Activated CD8-positive, alpha-beta memory T cell treated with anti-CD3 and anti-CD28 coated beads, Interleukin-2, amount 50 U/mL, for 4 hours (primary cell): ENCODE results near the gene DCLK1.
"Not testable (repeated sequence)": the region's sequence is repeated elsewhere in the genome, so short reads cannot be mapped to it uniquely, and the experiment has no call there.

ENCODE experiments used
- DNase-seq: peaks from one replicate; pipeline ENCODE4 v3.0.0-alpha.2; 2020

DCLK1 gene

DNA sequence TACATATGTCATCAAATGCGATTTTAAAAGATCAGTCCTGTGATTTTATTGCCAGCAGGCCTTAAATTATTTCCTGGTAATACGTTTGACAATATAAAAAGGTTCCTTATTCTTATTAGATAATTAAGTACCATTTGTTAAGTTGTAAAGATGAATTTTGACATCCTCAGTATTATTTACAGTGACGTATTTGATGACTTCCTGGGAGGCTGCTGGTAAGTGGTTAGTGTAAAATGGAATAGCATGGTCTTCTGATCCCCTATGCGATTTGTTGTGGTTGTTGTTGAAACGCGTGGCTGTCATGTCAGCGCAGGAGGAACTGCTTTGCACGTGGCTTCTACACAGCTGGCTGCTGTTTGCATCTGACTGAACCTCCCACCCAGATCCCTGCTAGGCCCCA is 99.7 kb downstream of the DCLK1 start:
- no peak for DNase-seq

DNA sequence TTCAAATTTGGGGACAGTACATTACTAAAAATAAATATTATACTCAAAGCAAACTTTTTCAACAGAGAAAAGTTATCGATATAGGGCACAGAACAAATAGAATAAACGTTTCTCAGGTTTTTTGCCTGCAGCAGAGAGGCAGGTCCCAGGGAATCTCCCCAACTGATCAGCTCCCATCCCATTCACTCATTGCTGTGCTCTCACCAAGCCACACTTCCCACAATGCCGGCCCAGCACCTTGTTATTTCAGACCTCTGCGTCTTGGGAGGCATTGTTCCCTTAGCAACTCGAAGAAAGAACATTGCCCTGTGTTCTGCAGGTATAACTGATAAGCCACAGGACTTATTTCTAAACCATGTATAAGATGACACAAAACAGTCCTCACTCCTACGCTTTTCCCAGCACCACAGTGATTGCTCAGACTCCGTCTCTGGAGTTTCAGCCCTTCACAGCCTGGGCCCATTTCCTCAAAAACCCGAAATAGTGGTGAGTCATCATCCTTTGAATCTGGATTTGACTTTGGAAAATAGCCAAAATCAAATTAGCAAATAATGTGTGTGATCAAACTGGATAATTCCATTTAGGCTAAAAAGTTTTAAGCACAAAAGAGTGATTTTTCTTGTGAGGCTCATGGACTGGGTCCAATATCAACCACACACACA is 100.4 kb downstream of the DCLK1 start:
- DNase-seq, result no peak

DNA sequence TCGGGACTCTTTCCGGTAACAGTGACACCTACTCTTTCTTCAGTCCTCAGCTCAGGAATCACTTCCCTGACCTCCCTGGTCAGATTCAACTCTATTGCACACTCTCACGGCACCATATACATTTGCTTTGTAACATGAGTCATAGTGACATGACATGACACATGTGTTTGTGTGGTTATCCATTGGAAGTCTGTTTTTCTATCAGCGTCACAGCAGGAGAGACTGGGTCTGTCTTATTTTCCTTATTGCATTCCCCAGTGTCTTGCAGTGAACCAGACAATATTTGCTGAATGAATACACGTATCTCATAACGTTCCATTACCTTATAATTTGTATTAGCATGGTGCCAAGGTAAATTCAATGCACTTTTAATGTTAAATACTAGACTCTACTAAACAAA is 102.0 kb downstream of the DCLK1 start:
- DNase-seq, result no peak

DNA sequence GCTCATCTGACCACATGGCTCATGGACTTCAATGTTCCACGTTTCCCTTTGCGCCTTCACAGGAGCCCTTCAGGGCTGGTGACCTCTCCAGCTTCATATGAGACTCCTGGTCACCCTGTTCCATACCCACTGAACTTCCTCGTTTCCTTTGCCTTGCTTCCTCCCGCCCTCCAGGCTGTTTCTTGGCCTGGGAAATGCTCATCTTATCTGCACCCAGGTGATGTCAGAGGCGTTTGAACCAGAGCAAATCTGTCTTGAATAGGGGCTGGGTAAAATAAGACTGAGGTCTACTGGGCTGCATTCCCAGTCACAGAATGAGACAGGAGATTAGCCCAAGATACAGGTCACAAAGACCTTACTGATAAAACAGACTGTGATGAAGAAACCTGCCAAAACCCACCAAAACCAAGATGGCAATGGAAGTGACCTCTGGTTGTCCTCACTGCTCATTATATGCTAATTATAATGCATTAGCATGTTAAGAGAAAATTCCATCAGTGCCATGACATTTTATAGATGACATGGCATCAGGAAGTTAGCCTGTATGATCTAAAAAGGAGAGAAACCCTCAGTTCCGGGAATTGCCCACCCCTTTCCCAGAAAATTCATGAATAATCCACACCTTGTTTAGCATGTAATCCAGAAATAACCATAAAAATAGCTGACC is 102.7 kb downstream of the DCLK1 start:
- DNase-seq, result no peak

DNA sequence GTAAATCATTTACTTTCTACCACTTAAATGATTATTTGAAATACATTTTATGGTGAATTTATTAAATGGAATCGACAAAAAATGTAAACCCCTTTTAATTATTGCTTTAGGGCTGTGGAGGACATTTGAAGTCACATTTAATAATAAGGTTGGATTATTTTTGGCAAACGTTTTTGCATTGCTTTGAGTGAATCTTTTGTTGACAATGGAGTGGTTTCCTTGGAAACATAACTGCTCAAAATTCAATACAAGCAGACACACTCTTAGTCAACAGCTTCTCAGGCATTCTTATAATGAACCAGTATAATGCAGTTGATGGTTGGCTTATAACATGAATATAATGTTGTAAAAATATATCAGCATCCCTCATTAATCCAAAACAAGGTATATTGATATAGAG is 104.7 kb downstream of the DCLK1 start:
- DNase-seq, result no peak

DNA sequence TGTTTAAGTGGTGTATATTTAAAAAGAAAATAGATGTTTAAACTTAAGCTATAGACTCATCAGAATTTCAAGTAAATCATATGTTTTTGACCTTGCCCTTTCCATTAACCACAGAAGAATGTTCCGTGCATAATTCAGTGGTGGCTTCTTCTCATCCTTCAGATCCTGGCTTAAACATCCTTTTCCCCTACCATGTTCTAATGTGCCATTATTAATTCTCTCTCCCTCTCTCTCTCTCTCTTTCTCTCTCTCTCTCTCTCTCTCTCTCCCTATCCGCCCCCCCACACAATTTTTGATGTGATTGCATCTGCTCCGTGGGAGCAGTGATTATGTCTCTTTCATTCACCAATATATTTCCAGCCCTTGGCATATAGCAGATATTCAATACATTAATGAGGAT is 116.4 kb downstream of the DCLK1 start:
- DNase-seq, result no peak

DNA sequence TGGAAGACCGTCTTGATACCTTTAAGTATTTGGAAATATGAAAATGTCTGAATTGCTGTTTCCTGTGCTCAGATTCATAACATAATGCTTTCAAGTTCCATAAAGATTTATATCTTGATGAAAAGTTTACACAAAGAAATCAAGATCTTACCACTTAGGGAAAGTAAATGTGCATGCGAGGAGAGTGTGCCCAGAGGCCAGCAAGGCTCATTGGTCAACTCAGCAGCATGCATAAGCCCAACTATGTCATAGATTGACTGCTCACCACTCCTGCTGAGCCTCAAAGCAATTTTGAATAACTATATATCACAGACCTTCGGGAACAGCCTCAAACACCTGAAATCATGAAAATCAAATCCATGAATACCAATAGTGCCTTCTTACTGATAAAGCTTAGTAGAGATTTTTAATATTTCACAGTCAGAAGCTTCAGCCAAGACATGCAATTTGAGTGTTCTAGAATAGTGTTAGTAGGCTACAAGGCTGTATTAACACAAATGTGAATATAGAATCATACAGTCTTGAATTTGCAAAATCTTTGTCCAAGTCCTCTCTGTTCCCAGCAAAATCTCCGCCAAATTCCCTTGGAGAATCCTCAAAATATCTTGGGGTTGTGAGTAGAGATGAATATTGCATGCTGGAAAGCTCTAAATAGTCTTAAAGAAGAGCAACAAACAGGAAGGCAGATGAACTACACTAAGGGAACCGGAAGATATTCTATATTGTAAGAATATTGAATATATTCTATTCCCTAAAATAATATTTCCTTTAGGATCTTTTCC is 124.1 kb downstream of the DCLK1 start:
- no peak for DNase-seq

DNA sequence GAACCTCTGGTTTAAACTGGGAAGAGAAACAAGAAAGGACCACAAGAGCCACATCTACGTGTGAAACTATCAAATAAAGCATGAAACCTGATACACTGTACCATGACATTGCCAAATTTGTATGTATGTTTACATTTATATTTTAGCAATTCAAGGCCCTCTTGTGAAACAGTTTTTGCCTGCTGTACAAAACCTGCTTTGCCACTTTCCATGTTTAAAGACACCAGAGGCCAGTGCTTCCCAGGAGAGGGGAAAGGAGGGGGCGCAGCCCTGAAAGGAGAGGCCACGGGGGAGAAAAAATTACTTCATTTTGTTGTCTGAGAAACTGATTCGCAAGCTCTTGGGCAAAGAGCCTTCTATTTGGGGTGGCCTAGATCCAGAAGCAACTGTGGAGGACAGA is 124.8 kb downstream of the DCLK1 start:
- no peak for DNase-seq

DNA sequence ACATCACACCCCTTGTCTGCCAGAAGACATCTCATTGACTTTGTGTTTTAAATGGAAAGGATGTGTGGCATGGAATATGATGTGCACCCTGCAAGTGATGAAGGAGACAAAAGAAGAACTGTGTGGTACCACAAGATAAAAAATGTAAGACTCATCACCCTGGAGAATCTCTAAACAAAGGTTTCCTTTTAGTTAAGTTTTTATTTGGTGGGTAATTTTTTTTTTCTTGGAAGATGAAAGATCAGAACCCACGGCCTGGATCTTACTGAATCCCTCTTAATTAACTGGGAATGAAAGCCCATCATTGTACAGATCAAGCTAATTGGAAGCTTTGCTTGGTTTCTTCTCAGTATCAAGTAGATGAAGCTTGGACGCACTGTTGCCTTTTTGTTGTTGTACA is 129.6 kb downstream of the DCLK1 start:
- DNase-seq, result no peak

DNA sequence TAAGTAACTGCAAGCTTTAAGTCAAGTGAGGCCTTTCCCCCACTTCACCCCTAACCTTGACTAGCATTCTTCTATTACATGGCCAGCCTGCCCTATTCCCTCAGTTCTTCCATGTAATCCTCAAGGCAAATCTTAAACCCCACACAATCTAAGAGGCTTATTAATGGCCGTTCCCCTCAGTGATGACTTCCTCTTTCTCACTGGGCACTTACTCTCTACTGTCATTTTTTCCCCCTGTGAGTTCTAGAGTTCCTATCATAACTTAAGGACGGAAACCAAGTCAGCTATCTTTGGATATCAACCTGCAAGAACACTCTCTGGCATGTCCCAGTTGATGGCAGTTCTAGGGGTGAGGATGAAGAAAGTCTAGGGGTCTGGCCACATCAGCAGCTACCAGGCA is 131.2 kb downstream of the DCLK1 start:
- no peak for DNase-seq

DNA sequence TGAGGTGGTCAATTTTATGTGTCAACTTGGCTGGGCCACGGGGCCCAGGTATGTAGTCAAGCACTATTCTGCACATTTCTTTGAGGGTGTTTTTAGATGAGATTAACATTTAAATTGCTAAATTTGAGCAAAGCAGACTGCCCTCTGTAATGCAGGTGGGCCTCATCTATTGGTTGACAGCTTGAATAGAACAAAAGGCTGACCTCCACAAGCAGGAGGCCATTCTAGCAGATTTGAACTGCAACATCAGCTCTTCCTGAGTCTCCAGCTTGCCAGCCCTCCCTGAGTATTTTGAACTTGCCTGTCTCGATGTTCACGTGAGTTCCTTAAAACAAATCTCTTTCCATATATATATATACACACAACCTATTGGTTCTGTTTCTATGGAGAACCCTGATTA is 134.8 kb downstream of the DCLK1 start:
- DNase-seq, result no peak

DNA sequence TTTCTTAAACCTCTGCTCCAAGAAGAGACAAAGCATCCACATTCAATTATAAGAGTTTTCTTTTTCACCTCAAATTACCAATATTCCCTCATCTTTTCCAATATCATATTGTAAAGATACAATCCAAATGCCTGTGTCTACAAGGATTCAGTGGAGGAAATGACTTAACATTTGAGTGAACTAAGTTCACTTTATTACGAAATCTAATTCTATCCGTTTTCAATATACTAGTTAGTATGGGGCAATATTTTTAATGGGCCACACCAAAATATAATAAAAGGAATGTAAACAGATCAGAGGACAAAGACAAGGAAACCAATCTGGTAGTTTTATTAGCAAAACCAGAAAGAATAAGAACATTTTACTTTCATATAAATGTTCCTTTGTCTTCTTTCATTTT is 136.0 kb downstream of the DCLK1 start:
- DNase-seq, result no peak

DNA sequence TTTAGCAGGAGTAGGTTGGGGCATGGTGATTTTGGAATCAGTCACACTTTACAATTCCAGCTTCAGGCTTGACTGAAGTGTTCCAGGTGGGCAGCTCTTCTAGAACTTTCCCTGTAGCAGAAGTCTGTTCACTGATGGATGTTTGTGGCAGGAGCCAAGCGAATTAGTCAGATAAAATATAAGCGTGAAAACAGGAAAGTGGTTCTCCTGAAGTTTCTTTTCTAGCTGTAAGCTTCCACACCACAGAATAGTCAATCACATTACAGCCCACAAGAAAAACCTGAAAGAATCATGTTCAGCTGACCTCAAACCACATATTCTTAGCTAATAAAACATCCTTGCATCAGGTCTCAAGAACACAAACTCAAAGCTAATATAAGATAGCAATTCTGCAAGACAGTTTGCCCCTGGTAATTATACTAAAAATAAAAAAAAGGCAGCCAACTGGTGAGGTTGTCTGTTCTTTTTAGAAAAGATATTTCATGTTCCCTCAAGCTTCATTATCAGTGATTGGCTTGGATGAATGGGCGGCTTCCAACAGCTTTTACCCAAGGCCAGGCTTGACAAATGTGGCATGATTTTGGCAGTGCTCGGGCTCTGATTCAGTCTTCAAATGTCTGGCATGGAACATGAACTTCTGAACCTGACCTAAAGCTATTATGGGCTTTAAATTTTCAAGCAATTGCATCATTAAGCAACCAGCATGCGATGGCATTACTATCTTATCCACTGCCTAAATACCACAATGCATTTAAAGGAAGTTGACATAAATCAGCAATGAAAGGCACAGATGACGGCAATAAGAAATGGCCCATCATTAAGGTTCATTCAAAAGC is 136.8 kb downstream of the DCLK1 start:
- DNase-seq, result no peak

DNA sequence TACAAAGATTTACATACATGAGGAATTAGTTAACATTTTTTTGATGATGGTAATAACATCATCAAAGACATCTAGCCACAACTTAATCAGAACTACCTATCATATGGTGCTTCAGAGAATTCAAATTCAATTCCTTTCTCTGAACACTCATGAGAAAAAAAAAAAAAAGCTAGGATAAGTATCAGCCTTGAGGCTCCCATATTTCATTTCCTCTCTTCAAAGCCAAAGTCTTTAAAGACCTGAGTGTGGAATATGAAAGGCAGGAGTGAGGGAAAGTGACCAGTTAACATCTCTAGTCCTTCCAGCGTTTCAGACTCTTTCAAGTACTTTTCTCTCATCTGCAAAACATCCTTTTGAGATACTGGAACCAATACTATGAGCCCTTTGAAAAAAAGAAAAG is 137.5 kb downstream of the DCLK1 start:
- DNase-seq, result no peak

DNA sequence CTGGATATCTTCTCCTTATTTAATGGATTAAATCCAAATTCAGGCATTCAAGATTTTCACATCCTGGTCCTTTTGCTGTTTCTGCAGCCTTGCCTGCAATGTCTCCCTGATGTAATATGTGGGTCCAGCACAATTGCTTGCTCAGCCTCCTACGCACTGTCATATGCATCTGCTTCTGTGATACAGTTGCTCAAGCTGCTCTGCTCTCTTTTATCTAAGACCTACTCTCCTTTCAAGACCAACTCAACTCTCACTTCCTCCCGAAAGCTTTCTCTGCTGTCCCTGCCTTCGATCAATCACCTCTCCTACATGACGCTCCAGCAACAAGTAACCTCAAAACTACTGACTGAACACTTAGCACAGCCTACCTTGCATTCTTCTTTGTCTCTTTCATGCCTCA is 138.2 kb downstream of the DCLK1 start:
- DNase-seq, result no peak

DNA sequence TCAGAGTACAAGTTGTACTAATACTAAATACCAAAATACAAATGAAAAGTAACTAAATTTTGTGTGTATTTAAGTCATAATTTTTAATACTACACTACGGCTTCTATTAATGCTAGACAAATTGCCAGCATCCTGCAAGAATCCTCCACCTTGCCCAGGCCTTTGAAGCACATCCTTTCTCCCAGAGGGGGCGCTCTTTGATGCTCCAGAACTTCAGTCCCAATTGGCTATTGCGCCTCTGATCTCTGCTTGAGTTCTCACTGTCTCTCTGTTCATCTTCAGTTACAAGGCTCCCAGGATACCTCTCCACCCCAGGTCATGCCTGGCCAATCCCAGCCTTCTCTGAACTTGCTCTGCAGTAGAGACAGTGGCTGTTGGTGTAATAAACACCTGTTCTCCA is 141.0 kb downstream of the DCLK1 start:
- no peak for DNase-seq

DNA sequence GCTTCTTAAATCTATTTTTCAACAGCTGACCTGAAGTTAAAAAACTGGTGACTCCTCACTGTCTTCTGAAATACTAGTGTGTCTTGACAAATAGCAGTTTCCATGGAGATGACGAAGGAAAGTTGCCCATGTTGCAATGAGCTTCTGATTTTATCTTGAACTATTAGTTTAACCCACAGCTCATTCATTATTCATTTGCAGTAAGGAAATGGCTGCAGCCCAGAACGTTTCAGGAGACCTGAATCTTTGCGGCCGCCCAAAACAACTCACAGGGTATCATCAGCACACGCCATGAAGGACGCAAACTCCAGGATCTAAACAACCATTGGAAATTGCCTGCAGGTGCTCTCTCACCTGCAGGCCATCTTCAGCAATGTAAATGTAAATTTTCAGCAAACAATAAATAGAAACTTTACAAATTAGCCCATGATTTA is 142.5 kb downstream of the DCLK1 start:
- DNase-seq, result no peak

DNA sequence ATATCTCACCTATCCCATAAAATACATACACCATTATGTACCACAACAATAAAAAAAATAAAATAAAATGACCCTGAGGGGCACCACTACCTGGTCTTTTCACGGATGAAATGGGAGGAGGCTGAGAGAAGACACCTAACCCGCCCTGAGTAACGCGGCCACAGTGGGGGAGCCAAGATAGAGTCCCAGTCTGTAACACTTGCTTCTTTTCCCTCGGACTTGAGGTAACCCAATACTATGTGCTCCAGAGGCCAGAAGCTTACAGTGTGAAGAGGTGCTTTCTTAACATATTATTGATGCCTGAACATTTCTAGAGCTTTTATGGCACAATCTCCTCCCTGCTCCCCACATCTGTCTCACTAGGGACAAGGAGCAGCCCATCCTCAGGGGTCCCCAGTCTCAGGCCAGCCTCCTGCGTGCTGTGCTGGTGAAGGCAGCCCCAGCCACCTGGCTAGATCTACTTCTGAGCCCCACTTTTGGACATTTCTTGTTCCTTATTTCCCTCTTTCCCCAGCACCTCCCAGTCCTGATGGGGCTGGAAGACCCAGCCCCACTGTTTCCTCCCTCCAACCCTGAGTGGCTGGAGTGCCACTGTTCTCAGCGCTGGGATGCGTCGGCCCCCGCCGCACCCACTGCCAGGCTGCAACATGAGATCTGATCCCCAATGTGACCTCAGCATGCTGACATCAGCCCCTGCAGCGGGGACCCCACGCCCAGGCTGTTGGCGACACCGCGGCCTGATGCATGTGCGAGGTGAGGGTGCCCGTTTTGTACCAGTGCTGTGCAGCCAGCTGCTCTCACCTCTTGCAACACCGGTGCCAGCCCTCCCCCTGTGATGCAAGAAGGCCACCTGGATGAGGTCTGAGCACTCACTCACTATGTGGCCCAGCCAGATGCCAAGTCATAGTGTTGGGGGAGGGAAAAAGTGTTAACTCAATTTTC is 143.3 kb downstream of the DCLK1 start:
- DNase-seq, result no peak

DNA sequence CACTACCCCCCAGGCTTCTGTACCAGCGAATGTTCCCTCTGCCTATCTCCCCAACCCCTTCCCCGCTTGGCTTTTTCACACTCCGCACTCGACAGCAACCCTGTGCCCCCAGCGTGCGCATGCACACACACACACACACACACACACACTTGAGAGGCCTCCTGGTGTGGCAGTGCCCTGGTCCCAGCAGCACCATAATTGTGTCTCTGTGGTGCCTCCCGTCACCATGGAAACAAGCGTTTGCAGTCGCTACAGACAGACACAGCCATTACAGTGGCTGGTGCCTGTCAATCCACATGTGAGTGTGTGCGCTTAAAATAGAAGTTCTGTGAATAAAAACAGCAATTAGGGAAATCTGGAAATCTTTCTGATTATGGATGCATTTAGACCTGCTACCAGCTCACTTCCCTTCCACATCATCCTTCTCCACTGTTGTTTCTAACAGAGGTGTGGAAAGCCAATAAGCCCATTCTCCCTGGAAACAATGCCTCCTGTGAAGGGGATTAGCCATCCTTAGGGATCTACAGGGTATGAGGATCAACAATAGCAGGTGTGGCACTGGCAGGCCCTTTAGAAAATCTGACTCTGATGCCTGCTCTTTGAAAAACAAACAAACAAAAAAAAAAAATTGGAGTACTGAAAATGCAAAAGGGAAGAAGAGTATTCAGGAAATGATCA is 146.3 kb downstream of the DCLK1 start:
- no peak for DNase-seq

DNA sequence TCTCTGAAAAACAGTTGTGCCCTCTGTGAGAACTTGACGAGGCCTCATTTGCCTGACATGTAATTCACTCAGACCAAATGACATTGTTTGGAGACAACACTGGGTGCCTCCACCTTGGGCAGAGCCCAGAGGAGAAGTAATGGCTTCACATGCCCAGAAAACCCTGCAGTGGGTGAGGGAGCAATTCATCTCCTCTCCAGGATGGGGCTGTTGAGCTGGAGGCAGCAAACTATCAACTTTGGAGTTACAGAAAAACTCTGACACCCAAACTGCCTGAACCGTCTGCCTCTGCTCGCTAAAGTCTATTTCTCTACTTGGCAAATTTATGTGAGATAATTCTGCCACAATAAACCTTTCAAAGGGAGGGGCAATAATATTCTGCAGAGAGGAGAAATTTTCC is 146.9 kb downstream of the DCLK1 start:
- DNase-seq, result no peak

DNA sequence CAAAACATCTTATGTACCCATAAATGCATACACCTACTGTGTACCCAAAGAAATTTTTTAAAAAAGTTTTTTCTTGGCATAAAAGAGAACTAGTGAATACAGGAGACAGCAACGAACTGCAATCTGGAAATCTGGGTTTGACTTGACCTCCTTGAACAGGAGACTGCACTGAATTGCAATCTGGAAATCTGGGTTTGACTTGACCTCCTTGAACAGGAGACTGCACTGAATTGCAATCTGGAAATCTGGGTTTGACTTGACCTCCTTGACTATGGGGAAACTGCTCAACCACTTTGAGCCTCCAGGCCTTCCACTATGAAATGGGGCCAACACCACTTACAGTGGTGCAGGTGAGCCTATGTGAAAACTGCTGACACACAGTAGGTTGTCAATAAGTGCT is 147.5 kb downstream of the DCLK1 start:
- not testable (repeated sequence) for DNase-seq

DNA sequence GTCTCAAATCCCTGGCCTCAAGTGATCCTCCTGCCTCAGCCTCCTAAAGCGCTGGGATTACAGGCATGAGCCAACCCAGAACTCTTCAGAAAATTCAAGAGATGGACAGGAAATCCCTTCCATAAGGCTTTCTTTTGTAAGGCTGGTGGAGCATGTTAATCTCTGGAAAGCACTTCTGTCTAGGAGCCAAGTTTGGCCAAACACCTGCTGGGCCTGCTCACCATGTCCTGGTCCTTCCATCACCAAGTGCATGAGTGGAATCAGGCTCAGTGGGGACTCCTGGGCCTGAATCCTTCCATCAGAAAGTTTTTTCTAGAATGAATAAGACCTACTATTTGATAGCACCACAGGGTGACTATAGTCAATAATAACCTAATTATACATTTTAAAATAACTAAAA is 148.0 kb downstream of the DCLK1 start:
- no peak for DNase-seq
